ENCODE results near the gene RCAN2.

The RCAN2 gene

GRCh38 chr6:46376562-46377061, 114.6 kb downstream of the RCAN2 start:
- H2BK15ac ChIP-seq (ENCODE audit: low read length), result no peak overlapping the region
- H2AK5ac ChIP-seq (ENCODE audit: low read depth, low read length), result no peak overlapping the region
- H3K4ac ChIP-seq (ENCODE audit: low read length), result no peak overlapping the region
- no peak overlapping the region for H3K14ac ChIP-seq (ENCODE audit: low read length)
- H4K91ac ChIP-seq (ENCODE audit: low read depth, low read length, poor library complexity), result no peak overlapping the region
- H3K9ac ChIP-seq (ENCODE audit: low read depth, low read length, poor library complexity), result no peak overlapping the region
- H3K4me2 ChIP-seq (ENCODE audit: insufficient read depth, low read length, poor library complexity, severe bottlenecking), result no peak overlapping the region
- no peak overlapping the region for H2BK12ac ChIP-seq (ENCODE audit: low read length)
- H3K27me3 ChIP-seq (ENCODE audit: control insufficient read depth in 3 of 3, insufficient read depth in 3 of 3, low read depth in 1 of 3, low read length in 3 of 3), result no peaks in the 10 kb centered on the region
- H3K4me3 ChIP-seq (ENCODE audit: low read length in 2 of 2), result no peak overlapping the region
- no peak for DNase-seq (ENCODE audit: low spot score)
- no peak overlapping the region for H3K18ac ChIP-seq (ENCODE audit: low read length)
- H3K9me3 ChIP-seq (replicated peaks in 1 of 2; ENCODE audit: control insufficient read depth in 2 of 2, insufficient read depth in 1 of 2, low read depth in 1 of 2, low read length in 2 of 2), result no peaks in the 10 kb centered on the region
- H3K23ac ChIP-seq (ENCODE audit: low read depth, low read length, poor library complexity), result no peak overlapping the region
- H4K8ac ChIP-seq (ENCODE audit: low read depth, low read length), result no peak overlapping the region
- no CpG with 5 or more reads among the region's 7 CpGs for WGBS, 2 donors (ENCODE audit: extremely low coverage in 2 of 2, insufficient read length in 2 of 2, insufficient replicate concordance in 1 of 2)
- no peaks in the 10 kb centered on the region for H3K79me1 ChIP-seq (ENCODE audit: low read depth, low read length)
- H3K4me1 ChIP-seq (ENCODE audit: control insufficient read depth in 2 of 2, insufficient read depth in 1 of 2, low read depth in 1 of 2, low read length in 2 of 2), result peaks cover 0 to 2% of the 10 kb centered on the region in 2 donors
- H2BK120ac ChIP-seq (ENCODE audit: low read depth, low read length), result no peak overlapping the region
- no peak overlapping the region for H2AFZ ChIP-seq (ENCODE audit: low read length)
- H2BK5ac ChIP-seq (ENCODE audit: low read length), result no peak overlapping the region
- no peaks in the 10 kb centered on the region for H3K36me3 ChIP-seq (replicated peaks in 1 of 2; ENCODE audit: control insufficient read depth in 2 of 2, insufficient read depth in 2 of 2, low read length in 2 of 2)
- no peak overlapping the region for H3K27ac ChIP-seq (replicated peaks; ENCODE audit: low read length)

GRCh38 chr6:46370622-46371021, 120.6 kb downstream of the RCAN2 start:
- no peak overlapping the region for H2BK5ac ChIP-seq (ENCODE audit: low read length)
- no peak overlapping the region for H2BK15ac ChIP-seq (ENCODE audit: low read length)
- no peaks in the 10 kb centered on the region for H3K9me3 ChIP-seq (replicated peaks in 1 of 2; ENCODE audit: control insufficient read depth in 2 of 2, insufficient read depth in 1 of 2, low read depth in 1 of 2, low read length in 2 of 2)
- no peak overlapping the region for H3K18ac ChIP-seq (ENCODE audit: low read length)
- H2BK120ac ChIP-seq (ENCODE audit: low read depth, low read length), result no peak overlapping the region
- H3K27me3 ChIP-seq (ENCODE audit: control insufficient read depth in 3 of 3, insufficient read depth in 3 of 3, low read depth in 1 of 3, low read length in 3 of 3), result no peaks in the 10 kb centered on the region
- DNase-seq (ENCODE audit: low spot score), result no peak
- H3K9ac ChIP-seq (ENCODE audit: low read depth, low read length, poor library complexity), result no peak overlapping the region
- no peak overlapping the region for H2AK5ac ChIP-seq (ENCODE audit: low read depth, low read length)
- no CpG with 5 or more reads among the region's 1 CpG for WGBS, 2 donors (ENCODE audit: extremely low coverage in 2 of 2, insufficient read length in 2 of 2, insufficient replicate concordance in 1 of 2)
- no peak overlapping the region for H3K4me3 ChIP-seq (ENCODE audit: low read length in 2 of 2)
- H4K8ac ChIP-seq (ENCODE audit: low read depth, low read length), result no peak overlapping the region
- no peak overlapping the region for H3K23ac ChIP-seq (ENCODE audit: low read depth, low read length, poor library complexity)
- no peak overlapping the region for H3K27ac ChIP-seq (replicated peaks; ENCODE audit: low read length)
- H3K14ac ChIP-seq (ENCODE audit: low read length), result no peak overlapping the region
- no peak overlapping the region for H3K4ac ChIP-seq (ENCODE audit: low read length)
- H3K36me3 ChIP-seq (replicated peaks in 1 of 2; ENCODE audit: control insufficient read depth in 2 of 2, insufficient read depth in 2 of 2, low read length in 2 of 2), result no peaks in the 10 kb centered on the region
- H4K91ac ChIP-seq (ENCODE audit: low read depth, low read length, poor library complexity), result no peak overlapping the region
- no peaks in the 10 kb centered on the region for H3K79me1 ChIP-seq (ENCODE audit: low read depth, low read length)
- no peak overlapping the region for H3K4me2 ChIP-seq (ENCODE audit: insufficient read depth, low read length, poor library complexity, severe bottlenecking)
- no peak overlapping the region for H2AFZ ChIP-seq (ENCODE audit: low read length)
- H2BK12ac ChIP-seq (ENCODE audit: low read length), result no peak overlapping the region
- H3K4me1 ChIP-seq (ENCODE audit: control insufficient read depth in 2 of 2, insufficient read depth in 1 of 2, low read depth in 1 of 2, low read length in 2 of 2), result no peaks in the 10 kb centered on the region

DNA sequence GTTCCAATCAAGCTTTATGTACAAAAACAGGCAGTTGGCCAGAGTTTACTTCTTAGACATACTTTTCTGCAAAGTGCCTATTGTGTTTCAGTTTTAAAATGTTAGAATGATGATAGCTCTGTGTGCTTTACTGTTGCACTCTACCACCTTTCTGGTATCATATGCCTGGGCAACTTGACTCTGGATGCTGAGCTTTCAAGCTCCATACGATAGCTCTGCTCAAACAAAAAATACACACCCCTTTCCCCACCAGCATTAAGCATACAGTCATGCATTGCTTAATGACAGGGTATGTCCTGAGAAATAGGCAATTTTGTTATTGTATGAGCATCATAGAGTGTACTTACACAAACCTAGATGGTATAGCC, 123.1 kb downstream of the RCAN2 start:
- H3K14ac ChIP-seq (ENCODE audit: low read length), result no peak overlapping the region
- no peak overlapping the region for H3K4ac ChIP-seq (ENCODE audit: low read length)
- H2AK5ac ChIP-seq (ENCODE audit: low read depth, low read length), result no peak overlapping the region
- H3K27me3 ChIP-seq (ENCODE audit: control insufficient read depth in 3 of 3, insufficient read depth in 3 of 3, low read depth in 1 of 3, low read length in 3 of 3), result no peaks in the 10 kb centered on the region
- no peaks in the 10 kb centered on the region for H3K4me1 ChIP-seq (ENCODE audit: control insufficient read depth in 2 of 2, insufficient read depth in 1 of 2, low read depth in 1 of 2, low read length in 2 of 2)
- H2AFZ ChIP-seq (ENCODE audit: low read length), result no peak overlapping the region
- no peaks in the 10 kb centered on the region for H3K79me1 ChIP-seq (ENCODE audit: low read depth, low read length)
- DNase-seq (ENCODE audit: low spot score), result no peak
- H2BK120ac ChIP-seq (ENCODE audit: low read depth, low read length), result no peak overlapping the region
- no peak overlapping the region for H3K4me3 ChIP-seq (ENCODE audit: low read length in 2 of 2)
- H2BK12ac ChIP-seq (ENCODE audit: low read length), result no peak overlapping the region
- H3K9ac ChIP-seq (ENCODE audit: low read depth, low read length, poor library complexity), result no peak overlapping the region
- no peaks in the 10 kb centered on the region for H3K9me3 ChIP-seq (replicated peaks in 1 of 2; ENCODE audit: control insufficient read depth in 2 of 2, insufficient read depth in 1 of 2, low read depth in 1 of 2, low read length in 2 of 2)
- no peak overlapping the region for H4K91ac ChIP-seq (ENCODE audit: low read depth, low read length, poor library complexity)
- H3K23ac ChIP-seq (ENCODE audit: low read depth, low read length, poor library complexity), result no peak overlapping the region
- no peak overlapping the region for H2BK5ac ChIP-seq (ENCODE audit: low read length)
- no CpG with 5 or more reads among the region's 1 CpG for WGBS, 2 donors (ENCODE audit: extremely low coverage in 2 of 2, insufficient read length in 2 of 2, insufficient replicate concordance in 1 of 2)
- no peak overlapping the region for H3K4me2 ChIP-seq (ENCODE audit: insufficient read depth, low read length, poor library complexity, severe bottlenecking)
- H3K18ac ChIP-seq (ENCODE audit: low read length), result no peak overlapping the region
- H3K36me3 ChIP-seq (replicated peaks in 1 of 2; ENCODE audit: control insufficient read depth in 2 of 2, insufficient read depth in 2 of 2, low read length in 2 of 2), result no peaks in the 10 kb centered on the region
- H3K27ac ChIP-seq (replicated peaks; ENCODE audit: low read length), result no peak overlapping the region
- no peak overlapping the region for H4K8ac ChIP-seq (ENCODE audit: low read depth, low read length)
- no peak overlapping the region for H2BK15ac ChIP-seq (ENCODE audit: low read length)

GRCh38 chr6:46367354-46368168, 123.7 kb downstream of the RCAN2 start:
- Histone ChIP-seq H3K4me1 (ENCODE audit: control insufficient read depth in 2 of 2, insufficient read depth in 1 of 2, low read depth in 1 of 2, low read length in 2 of 2) (no peaks in the 10 kb centered on the region), H2AFZ (ENCODE audit: low read length) (no peak overlapping the region), H2BK120ac (ENCODE audit: low read depth, low read length) (no peak overlapping the region), H3K4me3 (ENCODE audit: low read length in 2 of 2) (no peak overlapping the region), H3K27me3 (ENCODE audit: control insufficient read depth in 3 of 3, insufficient read depth in 3 of 3, low read depth in 1 of 3, low read length in 3 of 3) (no peaks in the 10 kb centered on the region), H4K91ac (ENCODE audit: low read depth, low read length, poor library complexity) (no peak overlapping the region), H2AK5ac (ENCODE audit: low read depth, low read length) (no peak overlapping the region), H3K27ac (replicated peaks; ENCODE audit: low read length) (no peak overlapping the region), H3K14ac (ENCODE audit: low read length) (no peak overlapping the region), H3K9me3 (replicated peaks in 1 of 2; ENCODE audit: control insufficient read depth in 2 of 2, insufficient read depth in 1 of 2, low read depth in 1 of 2, low read length in 2 of 2) (no peaks in the 10 kb centered on the region), H3K79me1 (ENCODE audit: low read depth, low read length) (no peaks in the 10 kb centered on the region), H2BK5ac (ENCODE audit: low read length) (no peak overlapping the region), H3K4ac (ENCODE audit: low read length) (no peak overlapping the region), H4K8ac (ENCODE audit: low read depth, low read length) (no peak overlapping the region), H3K23ac (ENCODE audit: low read depth, low read length, poor library complexity) (no peak overlapping the region), H3K9ac (ENCODE audit: low read depth, low read length, poor library complexity) (no peak overlapping the region), H3K4me2 (ENCODE audit: insufficient read depth, low read length, poor library complexity, severe bottlenecking) (no peak overlapping the region), H2BK12ac (ENCODE audit: low read length) (no peak overlapping the region), H2BK15ac (ENCODE audit: low read length) (no peak overlapping the region), H3K18ac (ENCODE audit: low read length) (no peak overlapping the region), H3K36me3 (replicated peaks in 1 of 2; ENCODE audit: control insufficient read depth in 2 of 2, insufficient read depth in 2 of 2, low read length in 2 of 2) (no peaks in the 10 kb centered on the region)
- no CpG with 5 or more reads among the region's 2 CpGs for WGBS, 2 donors (ENCODE audit: extremely low coverage in 2 of 2, insufficient read length in 2 of 2, insufficient replicate concordance in 1 of 2)
- no peak for DNase-seq (ENCODE audit: low spot score)
